ENCODE results near the gene TWIST2.

TWIST2 gene

DNA sequence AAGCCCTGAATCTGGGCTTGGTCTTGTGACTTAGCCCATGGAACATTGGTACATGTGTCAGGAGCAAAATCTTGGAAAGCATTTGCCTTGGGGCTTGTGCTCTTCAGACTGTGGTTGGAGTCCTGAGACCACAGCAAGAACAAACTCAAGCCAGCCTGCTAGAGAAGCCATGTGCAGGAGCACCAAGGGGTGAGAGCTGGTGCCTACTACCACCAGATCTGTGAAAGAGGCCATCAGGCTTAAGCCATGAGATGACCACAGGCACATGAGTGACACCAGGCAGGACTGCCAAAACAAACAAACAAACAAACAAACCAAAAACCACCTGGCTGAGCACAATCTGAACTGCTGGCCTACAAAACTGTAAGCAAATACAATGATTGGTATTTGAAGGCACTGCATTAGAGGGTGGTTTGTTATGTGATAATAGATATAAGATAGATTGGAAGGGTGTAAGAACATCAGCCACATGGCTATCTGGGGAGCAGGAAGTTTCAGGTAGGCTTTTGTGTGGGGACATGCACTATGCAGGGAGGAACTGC, 9.0 kb upstream of the TWIST2 start:
- no peak for DNase-seq (ENCODE audit: low spot score)

DNA sequence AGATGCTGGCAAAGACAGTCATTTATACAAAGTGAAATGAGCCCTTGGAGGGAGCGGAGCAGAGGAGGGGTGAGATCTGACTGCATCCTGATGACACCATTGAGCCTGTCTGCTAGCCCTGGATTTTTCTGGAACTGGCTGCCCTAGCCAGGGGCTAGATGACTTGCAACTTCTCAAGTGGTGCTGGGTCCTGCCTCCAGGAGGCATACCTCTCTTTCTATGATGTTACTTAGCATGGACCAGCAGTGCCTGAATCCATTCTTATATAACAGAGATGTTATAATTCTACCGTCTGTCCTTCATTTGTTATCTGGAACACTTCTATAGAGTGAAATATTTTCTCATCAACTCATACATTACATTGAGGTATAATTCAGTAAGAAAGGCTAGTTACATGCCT, 8.5 kb upstream of the TWIST2 start:
- DNase-seq (ENCODE audit: low spot score), result no peak

DNA sequence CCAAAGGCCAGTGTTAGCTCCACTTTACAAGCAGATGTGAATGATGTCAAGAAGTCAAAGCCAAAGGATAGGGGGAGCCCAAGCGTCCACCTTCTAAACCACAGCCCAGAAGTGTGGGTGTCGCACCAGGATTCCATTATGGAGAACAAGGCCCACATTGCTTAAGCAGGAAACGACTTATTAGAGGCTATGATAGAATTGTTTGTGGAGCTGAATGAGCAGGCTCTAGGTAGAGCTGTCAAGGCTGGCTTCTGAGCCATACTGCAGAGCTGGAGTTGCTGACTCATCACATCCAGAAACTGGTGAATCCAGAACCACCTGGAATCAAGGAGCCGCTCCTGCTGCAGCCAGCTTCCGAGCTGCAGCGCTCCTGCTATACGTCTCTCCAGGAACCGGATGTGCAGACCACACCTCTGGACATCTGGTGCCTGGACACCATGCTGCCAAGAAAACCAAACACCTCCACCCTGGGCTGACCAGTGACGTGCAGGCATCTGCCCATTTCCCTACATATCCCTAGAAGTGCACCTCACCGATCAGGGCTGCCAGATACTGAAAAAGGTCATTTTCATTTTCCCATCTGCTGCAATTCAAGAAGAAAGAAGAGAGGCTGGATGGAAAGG, 6.2 kb upstream of the TWIST2 start:
- DNase-seq (ENCODE audit: low spot score), result no peak

DNA sequence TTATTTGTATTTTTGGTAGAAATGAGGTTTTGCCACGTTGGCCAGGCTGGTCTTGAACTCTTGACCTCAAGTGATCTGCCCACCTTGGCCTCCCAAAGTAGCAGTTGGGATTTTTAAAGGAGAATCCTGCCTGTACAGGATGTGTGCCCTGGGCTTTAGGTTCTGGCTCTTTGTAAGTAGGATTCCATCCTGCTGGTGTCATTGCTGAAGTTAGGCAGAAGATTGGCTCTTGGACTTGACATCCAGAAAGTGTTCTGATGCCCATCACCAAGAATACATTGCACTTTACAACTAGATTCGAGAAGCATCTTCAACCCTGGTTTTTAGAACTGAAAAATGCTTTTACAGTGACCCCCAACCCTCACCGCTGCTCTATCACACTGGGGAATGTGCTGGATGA, 4.4 kb upstream of the TWIST2 start:
- no peak for DNase-seq (ENCODE audit: low spot score)

DNA sequence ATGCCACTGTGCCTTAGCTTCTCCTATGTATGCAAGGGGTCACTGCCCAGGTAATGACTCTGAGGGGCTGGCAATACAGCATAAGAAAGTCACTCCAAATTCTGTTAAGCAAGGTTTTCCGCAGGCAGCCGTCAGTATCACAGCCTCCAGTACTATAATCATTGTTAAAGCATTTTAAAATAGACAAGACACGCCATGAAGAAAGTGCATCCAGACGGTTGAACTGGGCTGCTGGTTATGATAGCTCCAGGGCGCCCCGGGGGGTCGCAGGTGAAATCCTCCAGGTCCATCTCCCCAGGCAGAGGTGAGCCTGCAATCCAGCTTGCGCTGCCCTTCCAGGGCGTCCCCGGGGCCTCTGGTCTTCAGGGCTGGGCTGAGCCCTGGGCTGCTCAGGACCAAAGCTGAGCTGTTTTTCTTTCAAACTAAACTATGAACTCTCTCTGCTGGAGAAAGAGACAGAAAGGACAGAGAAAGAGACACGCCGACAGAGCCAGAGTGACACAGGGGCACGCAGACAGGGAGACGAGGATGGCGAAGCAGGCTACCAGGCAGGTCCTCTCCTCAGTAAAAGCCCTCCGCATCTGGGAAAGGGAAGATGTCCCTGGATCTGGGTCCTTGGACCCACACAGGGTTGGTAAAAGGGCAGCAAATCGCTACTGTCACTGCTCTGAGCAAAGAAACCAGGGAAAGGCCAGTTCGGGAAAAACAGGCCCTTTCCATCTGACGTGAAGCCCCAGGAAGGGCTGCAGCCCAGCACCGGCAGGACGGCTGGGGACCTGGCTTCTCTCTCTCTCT, 2.1 kb upstream of the TWIST2 start:
- DNase-seq (ENCODE audit: low spot score), result no peak

DNA sequence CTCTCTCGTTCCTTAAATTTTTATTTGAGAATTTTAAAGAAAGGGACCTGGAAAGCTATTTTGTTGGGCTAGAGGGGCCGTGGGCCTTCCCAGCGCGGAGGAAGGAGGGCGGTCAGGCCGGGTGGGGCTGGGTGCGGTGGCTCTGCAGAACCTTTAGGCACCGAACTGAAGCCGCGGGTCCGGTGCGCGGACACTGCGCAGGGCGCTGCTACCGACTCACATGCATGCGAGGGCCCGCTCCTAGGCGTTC, 1.6 kb upstream of the TWIST2 start:
- no peak for DNase-seq (ENCODE audit: low spot score)

DNA sequence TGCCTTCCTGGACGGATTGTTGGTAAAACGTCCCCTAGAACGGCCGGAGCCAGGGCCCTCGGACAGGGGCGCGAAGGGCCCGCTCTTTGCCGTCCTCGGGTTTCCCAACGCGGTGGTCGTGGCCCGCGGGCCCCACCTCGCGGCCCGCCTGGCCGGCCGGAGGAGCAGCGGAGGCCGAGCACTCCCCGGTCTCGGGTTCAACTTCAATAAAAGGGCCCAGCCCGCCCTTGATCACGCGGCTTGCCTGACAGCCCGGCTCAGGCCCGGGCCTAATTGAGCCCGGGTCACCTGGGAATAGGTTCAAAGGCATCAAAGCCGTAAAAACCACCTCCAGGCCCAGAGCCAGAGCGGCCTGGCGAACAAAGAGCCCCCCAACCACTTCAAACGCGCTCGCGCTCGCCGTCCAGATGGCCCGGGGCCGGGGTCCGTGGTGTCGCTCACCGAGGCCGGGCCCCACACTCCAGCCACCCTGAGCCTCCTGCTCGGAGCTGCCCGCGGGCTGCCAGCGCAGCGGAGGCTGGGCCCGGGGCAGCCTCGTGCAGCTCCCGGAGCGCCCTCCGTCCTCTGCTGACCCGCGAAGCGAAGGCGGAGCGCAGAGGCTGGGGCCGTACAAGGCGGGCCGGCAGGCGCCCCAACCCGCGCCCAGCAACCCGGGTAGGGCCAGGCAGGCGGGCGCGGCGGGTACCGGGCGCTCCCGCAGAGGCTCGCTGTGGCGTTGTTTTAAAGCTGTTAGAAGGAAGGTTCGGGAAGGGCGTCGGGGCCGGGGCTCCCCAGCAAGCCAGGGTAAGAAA, 1.1 kb upstream of the TWIST2 start:
- no peak for DNase-seq (ENCODE audit: low spot score)

DNA sequence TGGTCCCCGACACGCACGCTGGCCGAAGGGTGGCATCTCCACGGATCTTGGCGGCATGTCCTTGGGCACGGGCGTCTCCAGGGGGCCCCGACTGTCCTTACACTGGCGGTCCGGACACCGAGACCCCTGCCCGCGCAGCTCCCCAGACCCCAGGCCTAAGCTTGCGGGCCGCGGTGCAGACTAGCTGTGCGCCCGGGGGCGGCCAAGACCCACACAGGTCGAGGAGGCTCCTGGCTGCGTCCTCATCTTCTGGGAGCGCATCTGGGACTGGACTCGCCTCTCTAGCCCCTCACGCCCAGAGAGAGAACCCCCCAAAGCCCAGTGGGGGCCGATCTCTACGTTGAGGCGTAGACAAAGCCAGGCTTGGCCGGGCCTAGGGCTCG, 475 bp upstream of the TWIST2 start:
- DNase-seq (ENCODE audit: low spot score), result no peak

DNA sequence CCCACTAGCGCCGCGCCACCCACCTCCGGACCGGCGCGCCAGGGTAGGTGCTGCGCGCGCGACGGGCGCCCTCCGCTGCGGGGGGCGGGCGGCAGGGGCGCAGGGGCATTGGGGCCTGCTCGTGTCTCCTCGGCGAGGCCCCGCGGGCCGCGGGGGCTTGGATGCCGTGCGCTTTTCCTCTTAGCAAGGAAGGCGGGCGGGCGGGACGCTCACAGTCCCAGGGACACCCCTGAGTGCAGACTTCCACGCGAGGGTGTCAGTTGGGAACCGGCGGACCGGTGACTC, 748 bp downstream of the TWIST2 start:
- DNase-seq (ENCODE audit: low spot score), result no peak

DNA sequence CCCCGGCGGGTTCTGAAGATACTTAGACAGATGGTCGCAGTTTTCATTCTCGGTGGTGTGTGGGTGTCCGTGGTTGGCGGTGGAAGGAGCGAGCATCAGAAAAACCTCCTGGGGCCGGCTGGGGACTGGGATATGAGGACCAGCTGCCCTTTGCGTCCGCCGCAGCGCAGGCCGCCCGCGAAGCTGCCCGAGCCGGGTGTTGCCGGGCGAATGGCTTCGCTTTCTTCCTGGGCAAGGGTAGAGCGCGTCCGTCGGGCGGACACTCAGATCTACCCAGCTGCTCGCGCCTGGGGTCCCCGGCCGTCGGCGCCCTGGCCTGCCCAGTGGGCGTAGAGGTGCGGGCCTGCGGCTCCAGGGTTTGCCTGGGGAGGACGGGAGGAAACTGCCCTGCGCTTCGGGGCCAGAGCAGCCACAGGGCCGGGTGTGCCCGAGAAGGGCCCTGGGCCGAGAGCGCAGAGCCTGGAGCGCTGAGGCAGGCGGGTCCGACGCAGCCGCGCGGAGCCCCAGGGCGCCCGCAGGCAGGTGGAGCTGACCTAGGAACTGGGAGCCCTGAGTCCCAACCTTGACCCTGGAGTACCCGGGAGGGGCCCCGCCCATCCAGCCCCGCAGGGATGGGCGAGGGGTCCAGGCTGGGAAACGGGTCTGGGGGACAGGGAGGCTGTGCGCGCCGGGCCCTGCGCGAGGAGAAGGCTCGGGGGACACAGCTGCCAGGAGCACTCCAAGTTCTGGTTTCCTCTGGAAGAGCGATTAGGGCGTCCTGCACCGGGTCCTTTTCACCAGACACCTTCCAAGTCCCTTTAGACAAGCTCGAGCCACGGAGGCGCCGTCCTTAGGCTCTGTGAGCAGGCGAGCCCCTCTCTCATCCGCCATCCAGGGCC, 1.3 kb downstream of the TWIST2 start:
- no peak for DNase-seq (ENCODE audit: low spot score)

DNA sequence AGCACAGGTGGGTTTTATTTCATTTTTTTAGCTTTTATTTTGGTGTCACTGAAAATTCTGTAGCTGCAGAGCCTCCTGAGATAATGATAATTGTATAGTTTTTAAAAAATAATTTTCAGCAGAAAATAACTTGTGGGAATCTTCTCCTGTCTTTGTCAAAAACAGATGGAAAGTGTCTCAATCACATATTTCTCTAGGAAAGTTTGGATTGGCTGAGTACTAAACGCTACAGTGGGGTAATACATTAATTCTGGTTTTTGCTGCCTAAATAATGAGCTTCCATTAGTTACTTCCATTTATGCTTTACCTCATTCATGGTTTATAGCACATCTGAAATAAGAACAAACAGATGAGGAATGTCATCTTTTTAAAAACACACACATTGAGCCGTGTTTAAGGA, 2.2 kb downstream of the TWIST2 start:
- DNase-seq (ENCODE audit: low spot score), result no peak

DNA sequence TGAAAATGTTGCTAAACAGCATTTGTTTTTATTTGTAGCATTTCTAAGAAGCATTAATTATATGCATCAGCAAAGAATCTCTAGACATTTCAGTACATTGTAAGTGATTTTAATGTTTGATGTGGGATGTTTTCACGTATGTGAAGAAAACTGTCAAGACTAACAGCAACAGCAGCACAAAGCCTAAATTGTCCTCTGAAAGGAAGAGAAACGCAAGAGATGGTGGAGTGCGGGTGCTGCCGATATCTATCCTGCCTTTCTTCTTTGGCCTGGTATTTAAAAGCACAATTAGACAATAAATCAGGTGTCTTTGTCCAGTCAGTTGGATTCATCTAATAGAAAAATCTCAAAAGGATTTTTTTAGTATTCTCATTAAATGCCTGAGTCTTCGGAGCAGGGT, 3.1 kb downstream of the TWIST2 start:
- no peak for DNase-seq (ENCODE audit: low spot score)

DNA sequence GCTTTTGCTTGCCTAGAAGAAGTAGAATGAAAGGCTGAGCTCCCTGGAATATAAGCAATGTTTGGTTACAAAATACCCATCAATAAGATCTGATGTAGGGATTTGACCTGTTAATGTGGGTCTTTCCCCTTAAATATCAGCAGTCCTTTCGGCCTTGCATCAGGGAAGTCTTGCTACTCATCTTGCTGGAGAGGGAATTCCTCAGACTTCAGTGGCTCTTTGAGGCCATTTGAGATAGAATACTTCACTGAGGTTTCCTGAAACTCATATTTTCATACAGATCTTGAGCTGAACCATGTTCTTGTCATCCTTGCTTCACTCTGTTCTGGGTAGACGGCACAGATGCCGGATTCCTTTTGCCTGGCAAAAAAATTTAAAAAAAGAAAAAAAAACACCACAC, 3.9 kb downstream of the TWIST2 start:
- DNase-seq (ENCODE audit: low spot score), result no peak

DNA sequence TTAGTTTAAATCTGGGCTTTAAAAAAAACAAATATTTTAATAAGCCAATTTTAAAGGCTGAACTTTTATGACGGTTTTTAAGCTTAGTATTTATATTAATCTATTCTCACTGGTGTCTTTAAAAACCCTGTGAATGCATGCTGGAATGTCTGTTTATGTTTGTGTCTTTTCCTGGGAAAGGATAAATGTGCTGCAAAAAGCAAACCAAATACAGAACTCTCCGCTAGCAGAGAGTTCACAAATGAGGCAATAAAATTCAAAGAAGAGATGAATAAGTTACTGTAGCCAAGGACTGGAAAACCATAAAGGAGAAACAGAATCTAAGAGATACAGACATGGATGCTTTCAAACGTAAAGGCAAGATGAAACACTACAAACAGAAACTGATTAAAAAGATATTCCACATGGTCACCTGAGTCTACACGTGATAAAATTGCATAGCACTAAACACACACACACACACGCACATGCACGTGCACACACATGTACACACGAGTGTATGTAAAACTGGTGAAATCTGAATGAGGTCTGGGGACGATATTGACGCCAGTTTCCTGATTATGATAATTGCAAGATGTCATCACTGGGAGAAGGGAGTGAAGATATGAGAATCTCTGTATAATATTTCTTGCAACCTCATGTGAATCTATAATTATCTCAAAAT, 4.5 kb downstream of the TWIST2 start:
- DNase-seq (ENCODE audit: low spot score), result no peak

DNA sequence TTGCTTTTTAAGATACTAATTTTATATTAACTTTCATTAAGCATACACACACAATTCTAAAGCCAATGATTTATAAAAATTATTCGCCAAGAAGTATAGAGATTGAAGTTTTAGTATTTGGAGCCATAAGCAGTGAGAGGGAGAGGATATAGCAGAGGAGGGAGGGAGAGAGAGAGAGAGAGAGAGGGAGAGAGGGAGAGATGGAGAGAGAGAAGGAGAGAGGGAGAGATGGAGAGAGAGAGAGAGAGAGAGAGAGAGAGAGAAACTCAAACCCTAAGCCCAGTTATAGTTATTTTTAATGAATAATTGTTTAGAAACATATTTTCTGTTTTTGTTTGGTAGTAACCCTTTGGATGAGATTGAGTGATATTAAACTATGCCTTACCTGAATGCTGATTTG, 5.3 kb downstream of the TWIST2 start:
- no peak for DNase-seq (ENCODE audit: low spot score)

DNA sequence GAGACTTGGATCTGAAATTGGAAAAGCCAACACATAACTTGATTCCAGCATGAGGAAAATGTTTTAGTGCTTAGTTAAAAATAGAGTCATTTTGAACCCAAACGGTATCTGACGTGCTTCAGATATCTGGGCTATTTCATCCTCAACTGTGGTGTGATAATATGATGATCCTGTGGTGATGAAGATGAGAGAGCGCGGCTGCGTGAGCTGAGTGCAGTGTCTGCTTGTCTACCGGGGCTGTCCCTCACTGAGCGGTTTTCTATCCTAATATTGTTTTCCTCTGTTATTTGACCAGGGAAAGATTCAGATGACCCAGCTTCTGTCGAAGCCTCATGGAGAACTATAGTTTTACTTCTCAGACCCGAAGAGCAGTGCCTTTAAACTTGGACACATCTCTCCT, 5.8 kb downstream of the TWIST2 start:
- DNase-seq (ENCODE audit: low spot score), result no peak

DNA sequence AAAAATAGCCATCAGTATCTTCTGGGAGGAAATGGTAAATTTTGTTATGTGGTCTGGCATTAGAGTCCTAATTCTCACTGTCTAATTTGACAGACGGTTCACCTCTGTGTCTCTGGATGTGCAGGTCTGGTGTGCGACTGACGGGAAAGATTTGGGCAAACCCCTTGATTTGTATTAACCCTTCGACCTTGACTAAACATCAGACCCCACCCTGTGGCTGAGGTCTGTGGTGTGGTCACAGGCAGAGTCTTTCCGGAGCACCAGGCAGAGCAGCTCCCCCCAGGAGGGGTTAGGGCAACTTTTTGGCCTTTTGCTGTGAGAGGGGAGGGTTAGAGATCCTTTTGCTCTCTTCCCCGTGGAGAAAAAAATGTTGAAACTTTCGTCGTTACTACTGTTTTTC, 6.4 kb downstream of the TWIST2 start:
- DNase-seq (ENCODE audit: low spot score), result no peak

DNA sequence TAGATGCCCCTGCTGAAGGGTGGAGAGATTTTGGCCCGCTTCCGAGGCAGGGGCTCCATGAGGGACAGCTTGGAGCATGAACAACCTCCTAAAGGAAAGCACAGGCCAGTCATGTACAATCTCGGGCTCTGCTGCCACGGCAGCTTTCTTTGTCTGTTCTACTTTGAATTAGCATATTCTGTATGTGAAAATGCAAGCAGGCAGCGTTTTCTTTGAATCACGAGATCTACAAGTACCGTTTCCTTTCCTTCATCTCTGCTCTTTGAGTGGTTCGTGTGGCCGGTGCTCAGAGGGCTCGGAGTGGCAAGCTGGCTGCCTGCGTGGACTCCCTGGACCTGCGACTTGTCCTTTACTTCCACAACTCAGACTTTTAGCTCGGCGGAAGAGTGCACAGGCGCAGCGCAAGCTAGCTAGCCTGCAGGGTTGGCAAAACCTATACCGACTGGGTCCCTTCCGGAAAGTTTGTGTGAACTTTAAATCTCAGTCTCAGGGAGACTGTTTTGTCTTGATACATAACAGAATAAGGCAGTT, 6.9 kb downstream of the TWIST2 start:
- DNase-seq (ENCODE audit: low spot score), result no peak

DNA sequence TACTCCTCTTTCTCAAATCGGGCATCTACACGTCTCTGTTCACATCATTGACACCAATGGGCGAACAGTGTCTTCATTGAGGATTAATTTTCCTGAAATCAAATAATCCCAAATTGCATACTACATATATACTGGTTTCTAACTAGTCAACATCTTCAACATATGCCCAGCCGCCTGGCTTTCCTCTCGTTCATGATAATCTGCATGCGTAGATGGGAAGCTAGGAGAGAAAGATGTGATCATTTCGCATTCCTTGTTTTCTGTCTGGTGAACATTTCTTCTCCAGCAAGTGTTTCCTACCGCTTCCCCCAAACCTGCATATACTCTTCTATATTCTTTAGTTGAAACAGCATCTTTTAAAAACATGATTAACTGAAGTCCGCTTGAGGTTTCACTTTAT, 7.4 kb downstream of the TWIST2 start:
- DNase-seq (ENCODE audit: low spot score), result no peak

DNA sequence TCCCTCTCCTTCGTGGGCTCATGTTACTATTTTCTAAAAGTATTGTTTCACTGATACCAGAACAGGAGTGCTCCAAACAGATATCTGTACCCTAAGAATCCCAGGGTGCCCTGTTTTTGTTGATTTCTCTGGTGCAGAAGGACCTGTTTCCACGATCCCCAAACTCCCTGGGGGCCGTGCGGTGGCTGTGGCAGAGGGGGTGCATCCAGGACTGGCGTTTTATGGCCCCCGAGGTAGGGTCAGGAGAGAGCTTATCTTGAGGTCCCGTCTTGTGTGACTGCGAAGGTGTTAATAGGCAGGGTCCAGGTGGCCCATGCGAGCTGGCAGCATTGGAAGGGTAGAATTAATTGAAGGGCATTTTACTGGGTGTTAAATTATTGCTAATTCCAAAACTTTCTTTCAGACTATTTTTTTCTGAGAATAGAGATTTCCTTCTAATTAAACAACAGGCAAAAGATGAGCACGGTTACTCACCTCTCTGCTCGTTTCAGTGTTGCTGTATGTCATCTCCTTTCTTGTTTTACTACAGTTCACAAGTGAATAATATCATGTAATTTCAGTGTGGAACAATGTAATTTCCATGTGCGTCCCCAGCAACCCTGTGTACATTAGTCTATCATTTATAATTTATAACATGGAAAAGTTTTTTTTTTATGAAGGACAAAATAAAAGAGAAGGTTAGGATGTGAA, 8.2 kb downstream of the TWIST2 start:
- DNase-seq (ENCODE audit: low spot score), result no peak

Measured in germinal center (tissue), 1 donor.